Ishikawa (cell line): Measurements from ENCODE around the gene WDR1.

Experiments used
- CEBPB ChIP-seq: IDR thresholded peaks from 2 replicates; pipeline ENCODE4 v1.6.1; 2012
- CREB1 ChIP-seq: IDR thresholded peaks from 2 replicates; pipeline ENCODE4 v1.6.1; 2012; ENCODE audit warnings: low read depth
- EGR1 ChIP-seq: IDR thresholded peaks from 2 replicates; pipeline ENCODE4 v1.6.1; 2012
- EP300 ChIP-seq: IDR thresholded peaks from 2 replicates; pipeline ENCODE4 v1.6.1; 2012; ENCODE audit warnings: borderline replicate concordance
- FOXM1 ChIP-seq: IDR thresholded peaks from 2 replicates; pipeline ENCODE4 v1.6.1; 2012; ENCODE audit warnings: low read depth, borderline replicate concordance
- MAX ChIP-seq: IDR thresholded peaks from 2 replicates; pipeline ENCODE4 v1.6.1; 2012
- NFIC ChIP-seq: IDR thresholded peaks from 2 replicates; pipeline ENCODE4 v1.6.1; 2012
- RAD21 ChIP-seq: IDR thresholded peaks from 2 replicates; pipeline ENCODE4 v1.6.1; 2012; ENCODE audit warnings: low read depth
- TAF1 ChIP-seq: IDR thresholded peaks from 2 replicates; pipeline ENCODE4 v1.6.1; 2012; ENCODE audit warnings: low read depth, mild to moderate bottlenecking
- TCF12 ChIP-seq: IDR thresholded peaks from 2 replicates; pipeline ENCODE4 v1.6.1; 2012; ENCODE audit warnings: low read depth
- TEAD4 ChIP-seq: IDR thresholded peaks from 2 replicates; pipeline ENCODE4 v1.6.1; 2012
- USF1 ChIP-seq: IDR thresholded peaks from 2 replicates; pipeline ENCODE4 v1.6.1; 2012
- YY1 ChIP-seq: IDR thresholded peaks from 2 replicates; pipeline ENCODE4 v1.6.1; 2012; ENCODE audit warnings: low read depth
- ZBTB7A ChIP-seq: IDR thresholded peaks from 2 replicates; pipeline ENCODE4 v1.6.1; 2012; ENCODE audit warnings: low read depth
- TF ChIP-seq, protein P1 (sequence below): IDR thresholded peaks from 2 replicates; pipeline ENCODE4 v1.6.1; 2012; ENCODE audit warnings: low read depth, mild to moderate bottlenecking

WDR1 gene

GRCh38 chr4:10048941-10049697, 67.5 kb downstream of the WDR1 start:
- TF ChIP-seq MAX: no peak
- no peak for TF ChIP-seq TCF12

DNA sequence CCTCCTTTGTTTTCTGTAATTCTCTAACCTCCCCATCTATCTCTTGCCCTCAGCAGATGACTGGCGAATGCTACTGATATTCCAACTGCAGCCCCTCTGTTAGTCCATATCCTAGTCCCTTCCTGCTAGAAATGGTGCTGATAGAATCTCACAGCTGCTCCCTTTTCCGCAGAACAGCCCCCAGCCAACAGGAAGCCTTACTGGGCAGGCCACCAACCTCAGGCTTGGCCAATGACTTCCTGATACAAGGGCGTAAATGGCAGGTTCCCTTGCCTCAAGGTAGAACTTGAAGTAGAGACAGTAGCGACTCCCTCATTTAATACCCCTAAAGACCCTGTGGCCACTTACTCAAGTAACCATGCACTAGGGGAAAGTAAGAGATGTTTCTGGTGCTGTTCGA, 68.6 kb downstream of the WDR1 start:
- TF ChIP-seq CREB1 (no peak), MAX (no peak), EP300 (no peak), USF1 (no peak), ZBTB7A (no peak), CEBPB (no peak), RAD21 (no peak), NFIC (no peak), TAF1 (no peak), EGR1 (no peak), FOXM1 (no peak), TCF12 (no peak), TEAD4 (no peak), YY1 (no peak)
- TF ChIP-seq, protein P1, sequence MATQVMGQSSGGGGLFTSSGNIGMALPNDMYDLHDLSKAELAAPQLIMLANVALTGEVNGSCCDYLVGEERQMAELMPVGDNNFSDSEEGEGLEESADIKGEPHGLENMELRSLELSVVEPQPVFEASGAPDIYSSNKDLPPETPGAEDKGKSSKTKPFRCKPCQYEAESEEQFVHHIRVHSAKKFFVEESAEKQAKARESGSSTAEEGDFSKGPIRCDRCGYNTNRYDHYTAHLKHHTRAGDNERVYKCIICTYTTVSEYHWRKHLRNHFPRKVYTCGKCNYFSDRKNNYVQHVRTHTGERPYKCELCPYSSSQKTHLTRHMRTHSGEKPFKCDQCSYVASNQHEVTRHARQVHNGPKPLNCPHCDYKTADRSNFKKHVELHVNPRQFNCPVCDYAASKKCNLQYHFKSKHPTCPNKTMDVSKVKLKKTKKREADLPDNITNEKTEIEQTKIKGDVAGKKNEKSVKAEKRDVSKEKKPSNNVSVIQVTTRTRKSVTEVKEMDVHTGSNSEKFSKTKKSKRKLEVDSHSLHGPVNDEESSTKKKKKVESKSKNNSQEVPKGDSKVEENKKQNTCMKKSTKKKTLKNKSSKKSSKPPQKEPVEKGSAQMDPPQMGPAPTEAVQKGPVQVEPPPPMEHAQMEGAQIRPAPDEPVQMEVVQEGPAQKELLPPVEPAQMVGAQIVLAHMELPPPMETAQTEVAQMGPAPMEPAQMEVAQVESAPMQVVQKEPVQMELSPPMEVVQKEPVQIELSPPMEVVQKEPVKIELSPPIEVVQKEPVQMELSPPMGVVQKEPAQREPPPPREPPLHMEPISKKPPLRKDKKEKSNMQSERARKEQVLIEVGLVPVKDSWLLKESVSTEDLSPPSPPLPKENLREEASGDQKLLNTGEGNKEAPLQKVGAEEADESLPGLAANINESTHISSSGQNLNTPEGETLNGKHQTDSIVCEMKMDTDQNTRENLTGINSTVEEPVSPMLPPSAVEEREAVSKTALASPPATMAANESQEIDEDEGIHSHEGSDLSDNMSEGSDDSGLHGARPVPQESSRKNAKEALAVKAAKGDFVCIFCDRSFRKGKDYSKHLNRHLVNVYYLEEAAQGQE: no peak

GRCh38 chr4:10046471-10046870, 70.1 kb downstream of the WDR1 start:
- no peak for TF ChIP-seq EGR1
- no peak for TF ChIP-seq ZBTB7A
- TF ChIP-seq RAD21: no peak
- no peak for TF ChIP-seq EP300

- TF ChIP-seq TEAD4: no peak
Observed at GRCh38 chr4:10045481-10045880, 71.1 kb downstream of the WDR1 start.

GRCh38 chr4:10041036-10041435, 75.6 kb downstream of the WDR1 start:
- TF ChIP-seq TAF1 (no peak), TCF12 (no peak), CEBPB (no peak), ZBTB7A (no peak), MAX (no peak), CREB1 (no peak), TEAD4 (no peak), EP300 (no peak), EGR1 (no peak)
- TF ChIP-seq, protein P1: no peak

DNA sequence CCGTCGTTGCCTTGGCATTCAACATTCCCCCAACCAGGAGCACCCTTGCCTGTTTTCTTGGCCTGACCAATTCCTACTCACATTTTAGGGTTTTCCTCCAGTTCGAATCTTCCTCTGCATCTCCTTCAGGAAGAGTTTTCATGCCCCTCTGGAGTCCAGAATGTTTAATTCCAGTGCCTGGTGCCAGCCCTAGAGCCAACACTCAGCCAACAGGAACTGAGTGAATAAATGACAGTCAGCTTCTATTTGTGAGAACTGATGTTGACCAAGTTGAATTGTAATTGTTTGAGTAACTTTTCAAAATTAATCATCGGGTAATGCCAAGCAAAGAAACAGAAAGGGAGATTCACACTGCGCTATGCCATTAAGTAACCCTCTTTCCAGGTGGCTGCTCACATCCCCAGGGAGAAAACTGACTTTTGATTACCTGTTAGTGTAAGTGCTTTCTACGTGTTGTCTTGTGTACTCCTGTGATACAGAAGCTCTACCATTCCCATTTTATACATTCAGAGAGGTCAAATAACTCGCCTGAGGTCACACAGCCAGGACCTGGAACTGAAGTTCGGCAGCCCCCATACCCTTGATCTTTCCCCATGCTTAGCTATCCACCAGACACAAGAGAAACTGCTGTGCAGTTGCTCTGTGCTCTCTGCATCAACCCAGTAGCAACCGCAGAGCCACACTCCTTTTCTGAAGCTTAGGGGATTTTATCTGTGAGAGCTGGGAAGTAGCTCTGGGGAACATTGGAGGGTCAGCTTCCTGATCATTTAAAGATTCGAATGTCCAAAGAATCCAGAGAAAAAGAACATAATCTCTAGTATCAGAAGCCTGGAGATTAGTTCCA, 76.3 kb downstream of the WDR1 start:
- TF ChIP-seq CREB1 (no peak), EP300 (no peak), TCF12 (no peak), CEBPB (no peak)
